ENCODE results near the gene NCOA3. TPM values are rescaled to one million over a fixed set of nuclear protein-coding genes. Genes with fewer than 3 reads are reported as not detected.

The NCOA3 gene
- total RNA-seq, 1 experiment from 2014 or later, result 25.9 TPM

DNA sequence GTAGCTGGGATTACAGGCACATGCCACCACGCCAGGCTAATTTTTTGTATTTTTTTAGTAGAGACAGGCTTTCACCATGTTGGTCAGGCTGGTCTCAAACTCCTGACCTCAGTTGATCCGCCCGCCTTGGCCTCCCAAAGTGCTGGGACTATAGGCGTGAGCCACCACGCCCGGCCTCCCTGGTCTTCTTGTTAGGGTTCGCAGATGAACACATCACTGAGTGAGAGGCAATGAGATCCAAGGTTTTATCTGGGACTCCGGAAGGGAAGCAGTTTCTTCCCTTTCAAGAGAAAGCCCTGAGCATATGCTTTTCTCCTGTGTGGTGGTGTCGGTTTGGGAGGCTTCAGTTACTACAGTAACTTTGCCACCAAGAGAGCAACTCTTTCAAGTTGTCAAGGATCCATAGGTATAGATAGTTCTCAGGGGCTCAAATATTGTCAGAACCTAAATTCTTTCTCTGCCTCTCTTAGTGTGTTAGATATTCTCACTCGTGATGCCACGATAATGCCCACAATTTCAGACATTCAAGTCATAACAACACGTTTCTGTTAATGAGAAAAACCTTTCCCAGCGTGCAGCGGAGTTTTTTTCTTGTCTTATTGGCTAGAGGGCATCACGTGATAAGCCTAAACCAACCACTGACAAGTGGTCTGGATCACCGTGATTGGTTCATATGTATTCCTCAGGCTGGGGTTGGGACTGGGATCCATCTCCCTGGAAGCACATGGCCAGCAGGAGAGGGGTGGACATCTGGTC, 36.2 kb upstream of the NCOA3 start:
- CTCF ChIA-PET, result no interaction called here
- POLR2A ChIA-PET, result no interaction called here

More for the DNA sequence above, 36.2 kb upstream of the NCOA3 start:
- TF ChIP-seq JUND (IDR thresholded peaks at IDR 0.05), result no peak
- no peak for TF ChIP-seq POLR2AphosphoS5 (IDR thresholded peaks at IDR 0.05; ENCODE audit: low read depth, low read length)
- TF ChIP-seq EGR1 (IDR thresholded peaks at IDR 0.05; ENCODE audit: low read depth), result no peak
- no peak for TF ChIP-seq FOSL1 (IDR thresholded peaks at IDR 0.05; ENCODE audit: low read depth)
- no peak for TF ChIP-seq CBX3 (IDR thresholded peaks at IDR 0.05; ENCODE audit: low read depth)
- TF ChIP-seq, protein P1, sequence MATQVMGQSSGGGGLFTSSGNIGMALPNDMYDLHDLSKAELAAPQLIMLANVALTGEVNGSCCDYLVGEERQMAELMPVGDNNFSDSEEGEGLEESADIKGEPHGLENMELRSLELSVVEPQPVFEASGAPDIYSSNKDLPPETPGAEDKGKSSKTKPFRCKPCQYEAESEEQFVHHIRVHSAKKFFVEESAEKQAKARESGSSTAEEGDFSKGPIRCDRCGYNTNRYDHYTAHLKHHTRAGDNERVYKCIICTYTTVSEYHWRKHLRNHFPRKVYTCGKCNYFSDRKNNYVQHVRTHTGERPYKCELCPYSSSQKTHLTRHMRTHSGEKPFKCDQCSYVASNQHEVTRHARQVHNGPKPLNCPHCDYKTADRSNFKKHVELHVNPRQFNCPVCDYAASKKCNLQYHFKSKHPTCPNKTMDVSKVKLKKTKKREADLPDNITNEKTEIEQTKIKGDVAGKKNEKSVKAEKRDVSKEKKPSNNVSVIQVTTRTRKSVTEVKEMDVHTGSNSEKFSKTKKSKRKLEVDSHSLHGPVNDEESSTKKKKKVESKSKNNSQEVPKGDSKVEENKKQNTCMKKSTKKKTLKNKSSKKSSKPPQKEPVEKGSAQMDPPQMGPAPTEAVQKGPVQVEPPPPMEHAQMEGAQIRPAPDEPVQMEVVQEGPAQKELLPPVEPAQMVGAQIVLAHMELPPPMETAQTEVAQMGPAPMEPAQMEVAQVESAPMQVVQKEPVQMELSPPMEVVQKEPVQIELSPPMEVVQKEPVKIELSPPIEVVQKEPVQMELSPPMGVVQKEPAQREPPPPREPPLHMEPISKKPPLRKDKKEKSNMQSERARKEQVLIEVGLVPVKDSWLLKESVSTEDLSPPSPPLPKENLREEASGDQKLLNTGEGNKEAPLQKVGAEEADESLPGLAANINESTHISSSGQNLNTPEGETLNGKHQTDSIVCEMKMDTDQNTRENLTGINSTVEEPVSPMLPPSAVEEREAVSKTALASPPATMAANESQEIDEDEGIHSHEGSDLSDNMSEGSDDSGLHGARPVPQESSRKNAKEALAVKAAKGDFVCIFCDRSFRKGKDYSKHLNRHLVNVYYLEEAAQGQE (IDR thresholded peaks at IDR 0.05; ENCODE audit: low read depth), result no peak
- TF ChIP-seq EZH2phosphoT487 (IDR thresholded peaks at IDR 0.05; ENCODE audit: borderline replicate concordance), result no peak
- no peak for TF ChIP-seq SRF (IDR thresholded peaks at IDR 0.05; ENCODE audit: low read depth)
- no peak for TF ChIP-seq ZNF274 (IDR thresholded peaks at IDR 0.05; ENCODE audit: low read depth, low read length)
- no peak for TF ChIP-seq SIN3A (IDR thresholded peaks at IDR 0.05; ENCODE audit: low read depth)
- TF ChIP-seq POLR2A (IDR thresholded peaks at IDR 0.05; ENCODE audit: borderline replicate concordance, extremely low read depth, insufficient read depth, insufficient read length), result no peak
- TF ChIP-seq CEBPB (IDR thresholded peaks at IDR 0.05; ENCODE audit: low read depth), result no peak
- TF ChIP-seq ELF1 (IDR thresholded peaks at IDR 0.05; ENCODE audit: borderline replicate concordance, low read depth), result no peak
- TF ChIP-seq, protein P2, sequence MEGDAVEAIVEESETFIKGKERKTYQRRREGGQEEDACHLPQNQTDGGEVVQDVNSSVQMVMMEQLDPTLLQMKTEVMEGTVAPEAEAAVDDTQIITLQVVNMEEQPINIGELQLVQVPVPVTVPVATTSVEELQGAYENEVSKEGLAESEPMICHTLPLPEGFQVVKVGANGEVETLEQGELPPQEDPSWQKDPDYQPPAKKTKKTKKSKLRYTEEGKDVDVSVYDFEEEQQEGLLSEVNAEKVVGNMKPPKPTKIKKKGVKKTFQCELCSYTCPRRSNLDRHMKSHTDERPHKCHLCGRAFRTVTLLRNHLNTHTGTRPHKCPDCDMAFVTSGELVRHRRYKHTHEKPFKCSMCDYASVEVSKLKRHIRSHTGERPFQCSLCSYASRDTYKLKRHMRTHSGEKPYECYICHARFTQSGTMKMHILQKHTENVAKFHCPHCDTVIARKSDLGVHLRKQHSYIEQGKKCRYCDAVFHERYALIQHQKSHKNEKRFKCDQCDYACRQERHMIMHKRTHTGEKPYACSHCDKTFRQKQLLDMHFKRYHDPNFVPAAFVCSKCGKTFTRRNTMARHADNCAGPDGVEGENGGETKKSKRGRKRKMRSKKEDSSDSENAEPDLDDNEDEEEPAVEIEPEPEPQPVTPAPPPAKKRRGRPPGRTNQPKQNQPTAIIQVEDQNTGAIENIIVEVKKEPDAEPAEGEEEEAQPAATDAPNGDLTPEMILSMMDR (IDR thresholded peaks at IDR 0.05 in 2 of 3, conservative IDR thresholded peaks at IDR 0.05 in 1 of 3; ENCODE audit: borderline replicate concordance in 1 of 3, insufficient read depth in 1 of 3, low read depth in 2 of 3, low read length in 2 of 3), result no peak
- TF ChIP-seq, protein P3, sequence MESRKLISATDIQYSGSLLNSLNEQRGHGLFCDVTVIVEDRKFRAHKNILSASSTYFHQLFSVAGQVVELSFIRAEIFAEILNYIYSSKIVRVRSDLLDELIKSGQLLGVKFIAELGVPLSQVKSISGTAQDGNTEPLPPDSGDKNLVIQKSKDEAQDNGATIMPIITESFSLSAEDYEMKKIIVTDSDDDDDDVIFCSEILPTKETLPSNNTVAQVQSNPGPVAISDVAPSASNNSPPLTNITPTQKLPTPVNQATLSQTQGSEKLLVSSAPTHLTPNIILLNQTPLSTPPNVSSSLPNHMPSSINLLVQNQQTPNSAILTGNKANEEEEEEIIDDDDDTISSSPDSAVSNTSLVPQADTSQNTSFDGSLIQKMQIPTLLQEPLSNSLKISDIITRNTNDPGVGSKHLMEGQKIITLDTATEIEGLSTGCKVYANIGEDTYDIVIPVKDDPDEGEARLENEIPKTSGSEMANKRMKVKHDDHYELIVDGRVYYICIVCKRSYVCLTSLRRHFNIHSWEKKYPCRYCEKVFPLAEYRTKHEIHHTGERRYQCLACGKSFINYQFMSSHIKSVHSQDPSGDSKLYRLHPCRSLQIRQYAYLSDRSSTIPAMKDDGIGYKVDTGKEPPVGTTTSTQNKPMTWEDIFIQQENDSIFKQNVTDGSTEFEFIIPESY (IDR thresholded peaks at IDR 0.05; ENCODE audit: extremely low read depth, insufficient replicate concordance, low read length), result no peak
- TF ChIP-seq SP1 (IDR thresholded peaks at IDR 0.05; ENCODE audit: low read depth), result no peak
- TF ChIP-seq, protein P4, sequence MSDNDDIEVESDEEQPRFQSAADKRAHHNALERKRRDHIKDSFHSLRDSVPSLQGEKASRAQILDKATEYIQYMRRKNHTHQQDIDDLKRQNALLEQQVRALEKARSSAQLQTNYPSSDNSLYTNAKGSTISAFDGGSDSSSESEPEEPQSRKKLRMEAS (IDR thresholded peaks at IDR 0.05), result no peak
- no peak for TF ChIP-seq YY1 (IDR thresholded peaks at IDR 0.05; ENCODE audit: extremely low read depth, insufficient replicate concordance, low read depth, low read length)
- Histone ChIP-seq H3K36me3 (ENCODE audit: control insufficient read depth in 1 of 2, insufficient read depth in 2 of 2, low read length in 2 of 2) (no peaks in the 10 kb centered on the region), H3K27ac (ENCODE audit: low read depth, low read length) (no peak overlapping the region), H3K9ac (ENCODE audit: low read length) (no peak overlapping the region), H3K9me3 (ENCODE audit: control insufficient read depth in 1 of 2, insufficient read depth in 1 of 2, low read depth in 1 of 2, low read length in 2 of 2) (no peaks in the 10 kb centered on the region), H3K9me2 (ENCODE audit: insufficient read depth) (no peaks in the 10 kb centered on the region), H3K4me3 (replicated peaks in 1 of 2; ENCODE audit: low read depth in 1 of 2, low read length in 2 of 2) (no peak overlapping the region), H3K79me2 (ENCODE audit: insufficient read depth, low read length) (no peaks in the 10 kb centered on the region), H4K20me1 (ENCODE audit: insufficient read depth) (no peaks in the 10 kb centered on the region), H3K4me1 (ENCODE audit: control insufficient read depth in 1 of 2, insufficient read depth in 2 of 2, low read length in 2 of 2) (peaks cover 6% of the 10 kb centered on the region in 2 experiments; a peak in 3 of 4 replicates), H3K4me2 (ENCODE audit: low read length) (no peak overlapping the region), H3K27me3 (ENCODE audit: insufficient read depth, low read length) (no peaks in the 10 kb centered on the region), H2AFZ (ENCODE audit: low read depth, low read length, poor library complexity, severe bottlenecking) (no peak overlapping the region)
- intact Hi-C loops (cut with micrococcal nuclease), result no loop called here
- BruUV-seq (replicated peaks), result no TSS peak
- ATAC-seq, result 0 out of 2 replicates have a peak, but pooled peaks have one; percentile 27
- RAD21 ChIA-PET (ENCODE audit: low non-redundant PET in 1 of 2, low total read pairs in 2 of 2, uncharacterized antibody in 2 of 2, unreplicated experiment in 2 of 2), result no interaction called here
- no peak for DNase-seq (ENCODE audit: low read depth, low spot score)

Measured in HCT116 (cell line).